ENCODE data around the gene SLC6A18.
A peak's percentile ranks its signal among the peaks of the same experiment; 100 is the strongest.

SLC6A18 gene

GRCh38 chr5:1231354-1231905, 6.2 kb downstream of the SLC6A18 start:
- DNase-seq (ENCODE audit: low spot score) = no peak

GRCh38 chr5:1232780-1233179, 7.6 kb downstream of the SLC6A18 start:
- DNase-seq (ENCODE audit: low spot score) = no peak

DNA sequence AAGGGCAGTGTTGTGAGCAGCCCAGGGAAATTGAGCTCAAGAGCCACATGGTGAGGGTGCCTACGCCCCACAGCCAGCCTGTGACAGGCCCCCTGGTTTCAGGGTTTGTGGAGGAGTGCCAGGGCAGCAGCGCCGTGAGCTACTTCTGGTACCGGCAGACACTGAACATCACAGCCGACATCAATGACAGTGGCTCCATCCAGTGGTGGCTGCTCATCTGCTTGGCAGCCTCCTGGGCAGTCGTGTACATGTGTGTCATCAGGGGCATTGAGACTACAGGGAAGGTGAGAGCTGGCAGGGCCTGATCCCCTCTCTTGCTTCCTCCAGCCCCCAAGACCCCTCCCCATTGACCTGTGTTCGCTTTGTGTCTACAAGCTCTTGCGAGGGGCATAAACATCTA, 10.2 kb downstream of the SLC6A18 start:
- DNase-seq (ENCODE audit: low spot score) = peak; percentile 78

DNA sequence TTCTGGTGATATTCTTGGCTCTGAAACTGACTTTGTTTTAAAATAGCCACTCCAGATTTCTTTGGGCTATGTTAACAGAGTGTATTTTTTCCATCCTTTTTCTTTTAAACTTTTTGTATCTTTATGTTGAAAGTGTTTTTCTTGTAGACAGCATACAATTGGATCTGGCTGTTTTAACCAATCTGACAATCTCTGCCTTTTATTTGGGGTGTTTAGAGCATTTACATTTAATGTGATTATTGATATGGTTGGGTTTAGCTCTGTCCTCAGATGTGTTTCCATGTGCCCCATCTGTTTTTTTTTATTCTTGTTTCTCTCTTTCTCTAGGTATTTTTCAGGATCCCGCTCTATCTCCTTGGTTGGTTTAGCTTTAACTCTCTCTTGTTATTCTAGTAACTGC, 10.7 kb downstream of the SLC6A18 start:
- DNase-seq (ENCODE audit: low spot score) = no peak

DNA sequence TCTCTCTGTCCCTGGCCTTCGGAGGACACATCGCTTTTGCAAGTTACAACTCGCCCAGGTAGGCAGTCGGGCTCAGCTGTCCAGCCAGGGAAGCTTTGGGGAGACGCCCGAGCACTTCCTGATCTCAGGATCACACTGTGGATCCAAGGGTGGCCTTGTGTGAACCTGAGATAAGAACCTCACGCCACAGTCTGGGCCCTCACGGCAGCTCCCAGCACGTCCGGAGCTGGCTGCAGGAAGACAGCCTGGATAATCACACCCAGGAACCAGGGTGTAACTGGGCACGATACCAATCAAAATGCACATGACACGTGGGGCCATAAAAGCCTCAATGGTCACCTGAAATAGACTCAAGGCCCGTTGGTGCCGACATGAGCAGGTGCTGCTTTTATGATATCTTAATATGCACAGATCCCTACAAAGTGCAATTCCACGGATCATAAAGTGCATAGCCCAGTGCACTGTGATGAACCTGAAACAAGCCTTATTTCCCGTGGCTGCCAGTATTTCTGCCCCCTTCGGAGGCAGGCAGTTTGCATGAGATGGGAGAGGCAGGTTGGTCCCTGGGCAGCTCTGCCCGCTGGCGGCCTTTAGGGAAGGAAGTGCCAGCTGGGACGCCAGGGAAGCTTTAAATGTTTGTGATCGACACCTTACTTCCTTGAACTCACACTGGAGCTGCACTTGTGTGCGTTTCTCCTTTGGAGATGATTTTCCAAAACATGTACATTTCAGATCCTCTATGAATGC, 14.5 kb downstream of the SLC6A18 start:
- no peak for DNase-seq (ENCODE audit: low spot score)

GRCh38 chr5:1240496-1241260, 15.5 kb downstream of the SLC6A18 start:
- no peak for DNase-seq (ENCODE audit: low spot score)

DNA sequence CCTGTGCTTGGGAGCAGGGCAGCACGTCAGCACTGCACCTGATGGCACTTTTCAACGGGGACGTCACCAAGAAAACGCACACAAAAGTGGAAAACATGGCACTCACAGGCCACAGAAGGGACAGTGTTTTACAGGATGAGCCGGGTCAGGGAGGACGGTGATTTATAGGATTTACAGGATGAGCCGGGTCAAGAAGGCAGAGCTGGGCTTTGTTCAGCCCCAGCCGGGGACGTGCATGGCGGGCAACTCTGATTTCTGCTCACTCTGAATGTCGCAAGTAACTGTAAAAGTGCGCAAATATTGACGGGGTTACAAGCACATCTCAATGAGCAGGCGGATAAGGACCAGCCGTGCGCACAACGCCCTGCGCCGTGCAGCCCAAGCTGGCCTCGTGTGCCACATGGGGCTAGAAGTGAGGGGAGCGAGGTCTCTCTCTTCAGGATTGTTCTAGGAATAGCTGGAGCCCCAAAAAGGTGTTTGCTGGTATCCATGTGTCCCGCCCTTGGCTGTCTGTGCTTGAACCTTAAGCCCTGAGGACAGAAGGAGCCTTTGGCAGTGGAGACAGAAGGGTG, 16.4 kb downstream of the SLC6A18 start:
- DNase-seq (ENCODE audit: low spot score) = no peak

- DNase-seq (ENCODE audit: low spot score) = no peak
Observed at GRCh38 chr5:1242733-1243486, 17.7 kb downstream of the SLC6A18 start.

- no peak for DNase-seq (ENCODE audit: low spot score)
Observed at GRCh38 chr5:1243487-1244130, 18.4 kb downstream of the SLC6A18 start.

DNA sequence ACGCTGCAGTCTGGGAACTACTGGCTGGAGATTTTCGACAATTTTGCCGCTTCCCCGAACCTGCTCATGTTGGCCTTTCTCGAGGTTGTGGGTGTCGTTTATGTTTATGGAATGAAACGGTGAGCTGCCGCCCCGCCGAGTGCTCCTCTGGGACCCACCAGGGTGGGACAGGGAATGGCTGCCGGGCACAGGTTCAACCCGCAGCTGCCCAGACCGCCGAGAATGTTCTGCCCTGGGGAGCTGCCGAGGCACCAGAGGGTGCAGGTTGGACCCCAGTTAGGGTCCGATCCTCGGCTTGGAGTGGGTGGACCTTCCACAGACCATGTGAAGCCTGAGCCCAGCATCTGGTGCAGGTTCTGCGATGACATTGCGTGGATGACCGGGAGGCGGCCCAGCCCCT, 19.1 kb downstream of the SLC6A18 start:
- no peak for DNase-seq (ENCODE audit: low spot score)

DNA sequence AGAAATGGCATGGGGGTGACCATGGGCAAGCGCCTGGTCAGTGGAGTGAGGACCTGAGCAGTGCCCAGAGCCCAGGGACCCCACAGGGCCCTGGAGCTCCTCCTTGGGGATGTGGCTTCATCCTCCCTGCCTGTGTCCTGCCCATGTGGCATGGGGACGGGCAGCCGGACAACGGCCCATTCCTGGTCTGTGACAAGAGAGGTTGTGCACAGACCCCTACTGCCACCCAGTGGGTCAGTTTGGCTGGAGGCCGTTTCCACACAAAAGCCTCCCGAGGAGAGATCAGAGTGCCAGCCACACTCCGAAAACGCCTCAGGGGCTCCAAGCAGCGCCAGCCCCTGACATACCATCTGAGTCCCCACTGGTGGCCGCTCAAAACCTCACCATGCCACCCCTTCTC, 19.8 kb downstream of the SLC6A18 start:
- DNase-seq (ENCODE audit: low spot score) = peak; percentile 79

GRCh38 chr5:1245905-1246576, 20.9 kb downstream of the SLC6A18 start:
- no peak for DNase-seq (ENCODE audit: low spot score)

GRCh38 chr5:1246711-1247431, 21.7 kb downstream of the SLC6A18 start:
- peak; percentile 71 for DNase-seq (ENCODE audit: low spot score)

GRCh38 chr5:1247811-1248210, 22.6 kb downstream of the SLC6A18 start:
- no peak for DNase-seq (ENCODE audit: low spot score)

DNA sequence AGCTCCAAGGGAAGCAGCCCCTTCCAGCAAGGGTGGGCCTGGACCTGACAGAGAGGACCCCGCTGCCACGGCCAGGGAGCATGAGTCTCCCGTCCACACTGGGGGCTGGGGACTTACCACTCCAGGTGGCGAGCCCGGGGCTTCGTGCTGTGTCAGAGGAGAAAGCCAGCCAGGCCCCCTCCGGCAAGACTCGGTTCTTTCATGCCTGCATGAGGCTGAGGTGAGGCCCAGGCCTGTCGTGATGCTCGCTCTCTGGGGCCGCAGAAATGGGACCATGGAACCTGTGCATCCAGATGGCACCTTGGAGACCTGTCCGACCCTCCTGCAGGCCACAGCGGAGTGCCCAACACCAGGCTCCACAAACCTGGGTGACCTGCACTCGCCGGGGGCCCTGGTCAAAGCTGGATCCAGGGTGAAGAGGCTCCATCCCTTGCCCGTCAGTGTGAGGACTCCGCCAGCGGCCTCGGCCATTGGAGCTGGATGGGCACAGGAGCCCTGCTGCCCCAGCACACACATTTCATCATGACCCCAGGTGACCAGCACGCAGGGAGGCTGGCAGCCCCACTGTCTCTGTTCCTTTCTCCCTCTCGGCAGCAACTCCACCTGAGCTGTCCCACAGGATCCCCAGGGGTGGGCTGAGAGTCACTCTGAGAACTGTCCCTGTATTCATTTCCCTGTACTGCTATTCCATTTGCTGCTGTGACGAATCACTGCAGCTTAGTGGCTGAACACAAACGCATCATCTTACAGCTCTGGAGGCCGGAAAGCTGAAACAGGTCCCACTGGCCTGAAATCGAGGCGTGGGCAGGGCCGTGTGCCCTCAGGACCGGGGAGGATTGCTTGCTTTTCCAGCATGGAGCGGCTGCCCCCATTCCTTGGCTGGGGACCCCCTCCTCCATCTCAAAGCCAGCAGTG, 24.4 kb downstream of the SLC6A18 start:
- no peak for DNase-seq (ENCODE audit: low spot score)

DNA sequence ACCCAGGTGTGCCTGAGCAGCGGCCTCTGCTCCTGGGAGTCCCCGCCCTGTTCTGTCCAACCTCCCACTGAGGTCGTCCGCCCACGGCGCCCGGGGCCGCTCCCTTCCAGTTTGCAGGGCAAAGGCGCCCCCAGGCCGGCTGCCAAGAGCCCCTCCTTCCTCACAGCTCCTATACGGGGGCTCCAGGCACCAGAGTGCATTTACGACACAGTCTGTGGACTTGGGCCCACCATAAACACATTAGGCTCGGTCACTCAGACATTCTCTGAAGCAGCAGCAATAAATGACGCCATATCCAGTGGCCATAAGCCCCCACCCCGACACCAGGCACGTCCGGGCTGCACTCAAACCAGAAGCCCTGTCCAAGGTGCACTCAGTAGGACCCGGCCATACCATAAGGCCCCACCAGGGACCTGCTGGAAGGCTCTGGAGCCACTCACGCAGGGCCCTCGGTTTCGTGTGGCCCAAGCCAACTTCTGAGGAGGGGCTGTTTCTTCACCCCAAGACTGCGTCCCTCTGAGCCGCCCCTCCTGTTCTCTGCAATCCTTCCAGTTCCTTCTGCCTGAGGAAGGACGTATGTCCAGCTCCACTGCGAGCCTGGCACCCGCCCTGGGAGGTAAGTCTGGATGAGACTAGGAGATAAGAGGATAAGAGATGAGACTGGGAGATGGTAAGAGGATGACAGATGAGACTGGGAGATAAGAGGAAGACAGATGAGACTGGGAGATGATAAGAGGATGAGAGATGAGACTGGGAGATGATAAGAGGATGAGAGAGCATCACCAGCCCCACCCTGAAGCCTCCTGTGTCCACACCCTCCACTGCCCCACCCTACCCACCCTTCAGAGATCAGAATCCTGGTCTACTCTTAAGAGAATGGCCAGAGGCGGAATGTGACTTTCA, 26.7 kb downstream of the SLC6A18 start:
- DNase-seq (ENCODE audit: low spot score) = no peak

DNA sequence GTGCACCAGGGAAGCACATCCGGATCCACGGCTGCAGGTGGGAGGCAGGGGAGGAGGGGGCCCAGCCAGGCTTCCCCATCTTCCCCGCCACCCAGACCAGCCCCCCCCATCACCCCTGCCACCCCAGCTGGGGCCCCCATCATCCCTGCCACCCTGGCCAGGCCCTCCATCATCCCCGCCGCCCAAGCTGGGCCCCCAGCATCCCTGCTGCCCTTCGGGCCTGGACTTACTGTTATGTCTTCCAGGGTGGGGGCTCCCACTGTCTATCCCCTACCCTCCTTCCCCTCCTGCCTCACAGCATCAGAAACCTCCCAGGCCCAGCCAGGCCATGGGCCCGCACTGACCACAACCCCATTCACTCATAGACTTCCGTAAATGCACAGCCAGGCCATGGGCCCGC, 27.5 kb downstream of the SLC6A18 start:
- no peak for DNase-seq (ENCODE audit: low spot score)

DNA sequence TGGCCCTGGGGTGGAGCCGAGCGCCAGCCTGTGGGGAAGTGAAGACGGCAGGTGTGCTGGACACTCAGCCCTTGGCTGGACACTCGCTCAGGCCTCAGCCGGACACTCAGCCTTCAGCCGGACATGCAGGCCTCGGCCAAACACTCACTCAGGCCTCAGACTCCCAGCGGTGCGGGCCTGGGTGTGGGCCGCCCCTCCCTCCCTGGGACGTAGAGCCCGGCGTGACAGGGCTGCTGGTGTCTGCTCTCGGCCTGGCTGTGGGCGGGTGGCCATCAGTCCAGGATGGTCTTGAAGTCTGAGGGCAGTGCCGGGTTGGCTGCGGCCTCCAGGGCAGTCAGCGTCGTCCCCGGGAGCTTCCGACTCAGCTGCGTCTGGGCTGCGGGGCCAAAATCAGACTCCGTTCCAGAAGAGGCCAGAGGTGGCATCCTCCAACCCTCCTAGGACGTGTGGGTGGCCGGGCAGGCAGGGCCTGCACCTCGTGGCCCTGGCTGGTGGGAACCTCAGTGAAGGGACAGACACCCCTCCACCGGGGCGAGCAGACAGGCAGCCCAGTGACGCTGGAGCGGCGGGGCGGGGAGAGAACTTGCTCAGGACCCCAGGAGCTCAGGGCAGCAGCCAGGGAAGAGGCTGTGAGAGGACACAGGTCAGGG, 28.4 kb downstream of the SLC6A18 start:
- DNase-seq (ENCODE audit: low spot score) = no peak
